RPMI7951 (cell line): ENCODE measurements around the gene SPNS2. TPM values are rescaled to one million over a fixed set of nuclear protein-coding genes. Genes with fewer than 3 reads are reported as not detected.

Source experiments
- DNase-seq: peaks from one replicate; pipeline ENCODE4 v3.0.0-alpha.2; 2012; ENCODE audit warnings: low read depth
- total RNA-seq: library from RNA; depleted of rRNA; stranded (reverse); fragments of >200 nt; shearing (Covaris generic); gene quantifications from 2 replicates; pipeline ENCODE4 v1.2.3, GENCODE V29; 2014

SPNS2 gene
- total RNA-seq, 1 experiment from 2014 or later: not detected

DNA sequence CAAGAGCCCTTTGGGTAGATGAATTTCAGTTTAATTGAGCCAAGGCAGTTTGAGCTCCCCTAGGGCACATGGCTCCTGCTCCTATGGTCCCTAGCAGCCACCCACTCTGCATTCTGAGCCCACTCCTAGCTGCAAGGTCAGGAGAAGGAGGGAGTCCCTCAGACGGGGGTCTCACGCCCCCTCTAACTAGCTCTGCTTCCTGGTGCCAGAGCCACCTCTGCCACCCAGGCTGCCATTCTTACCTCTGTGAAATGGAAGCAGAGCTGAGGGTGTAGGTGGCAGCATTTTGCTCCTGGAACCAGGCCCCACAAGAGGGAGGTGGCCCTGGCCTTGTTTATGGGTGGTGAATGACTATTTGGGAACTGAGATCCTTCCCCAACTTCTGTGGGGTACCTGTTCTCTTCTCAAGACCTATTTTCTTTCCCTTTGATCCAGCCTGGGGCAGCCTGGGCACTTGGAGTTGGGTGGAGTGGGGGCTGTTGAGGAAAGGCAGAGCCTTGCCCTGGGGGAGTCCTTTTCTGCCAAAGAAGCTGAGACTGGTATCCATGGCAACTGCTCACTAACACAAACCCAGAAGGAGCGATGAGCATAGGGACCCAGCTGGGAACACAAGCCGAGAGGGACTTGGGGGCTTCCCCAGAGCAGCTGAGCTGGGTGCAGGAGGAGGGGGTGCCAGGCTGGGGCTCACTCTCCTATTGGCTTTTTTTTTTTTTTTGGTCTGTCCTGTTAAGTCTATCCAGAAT is 4.8 kb downstream of the SPNS2 start:
- DNase-seq: no peak

DNA sequence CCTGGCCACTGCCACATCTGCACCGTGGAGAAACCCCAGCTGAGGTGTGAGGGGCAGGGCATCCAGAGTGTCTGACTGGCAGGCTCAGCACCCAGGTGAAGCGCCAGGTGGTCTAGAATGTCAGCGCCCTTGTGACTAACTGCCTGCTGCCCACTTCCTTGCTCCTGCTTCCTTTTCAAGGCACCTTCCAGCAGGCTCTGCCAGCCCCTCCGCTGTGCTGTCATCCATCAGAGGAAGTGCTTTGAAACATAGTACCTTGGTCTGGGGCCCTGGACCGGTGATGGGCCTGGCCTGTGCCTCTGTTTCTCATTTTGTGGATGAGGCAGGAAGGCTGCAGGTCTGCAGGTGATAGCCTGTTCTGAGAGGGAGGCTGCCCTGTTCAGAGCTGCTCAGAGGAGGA is 5.5 kb downstream of the SPNS2 start:
- no peak for DNase-seq

DNA sequence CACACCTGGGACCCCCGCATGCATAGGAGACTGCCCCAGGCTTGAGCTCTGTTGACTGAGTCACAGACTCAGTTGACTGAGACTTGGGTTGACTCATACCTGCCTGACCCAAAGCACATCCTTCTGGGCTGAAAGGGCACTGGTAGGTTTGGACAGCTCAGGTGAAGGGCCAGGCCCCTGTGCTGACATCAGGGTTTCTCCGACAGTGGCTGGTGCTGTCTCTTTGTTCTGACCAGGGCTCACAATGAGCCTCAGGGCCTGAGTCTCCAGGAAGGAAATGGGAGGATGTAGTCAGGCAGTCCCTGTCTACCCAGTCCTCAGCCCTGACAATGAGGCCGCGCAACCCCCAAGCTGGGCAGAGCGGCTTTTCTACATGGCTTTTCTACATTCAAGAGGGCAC is 6.5 kb downstream of the SPNS2 start:
- DNase-seq: no peak

DNA sequence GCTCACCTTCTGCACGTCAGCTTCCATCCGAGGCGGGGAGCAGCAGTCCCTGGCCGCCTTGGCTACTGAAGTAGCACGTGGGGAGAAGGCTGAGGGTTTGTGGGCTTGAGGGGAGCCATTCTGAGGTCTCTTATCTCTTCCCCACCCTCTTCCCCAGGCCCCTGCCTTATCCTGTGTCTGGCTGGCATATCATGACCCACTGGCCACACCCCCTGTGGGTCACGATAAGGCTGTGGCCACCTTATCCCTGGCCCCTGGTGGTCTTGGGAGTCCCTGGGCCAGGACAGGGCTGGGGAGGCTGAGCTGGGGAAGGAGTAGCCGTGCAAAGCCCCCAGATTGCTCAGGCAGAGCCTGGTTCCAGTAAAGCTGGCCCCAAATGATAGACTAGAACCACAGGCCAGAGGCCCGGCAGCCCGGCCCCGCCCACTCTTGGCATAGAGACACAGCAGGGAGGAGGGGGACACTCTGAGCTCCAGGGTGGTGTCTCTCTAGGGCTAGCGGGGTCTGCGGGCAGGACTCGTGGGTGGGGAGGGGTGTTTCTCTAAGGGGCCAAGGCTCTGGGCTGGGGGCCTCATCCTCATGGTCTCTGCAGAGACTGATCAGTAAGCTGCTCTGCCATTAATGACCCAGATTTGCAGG is 7.6 kb downstream of the SPNS2 start:
- DNase-seq: no peak

DNA sequence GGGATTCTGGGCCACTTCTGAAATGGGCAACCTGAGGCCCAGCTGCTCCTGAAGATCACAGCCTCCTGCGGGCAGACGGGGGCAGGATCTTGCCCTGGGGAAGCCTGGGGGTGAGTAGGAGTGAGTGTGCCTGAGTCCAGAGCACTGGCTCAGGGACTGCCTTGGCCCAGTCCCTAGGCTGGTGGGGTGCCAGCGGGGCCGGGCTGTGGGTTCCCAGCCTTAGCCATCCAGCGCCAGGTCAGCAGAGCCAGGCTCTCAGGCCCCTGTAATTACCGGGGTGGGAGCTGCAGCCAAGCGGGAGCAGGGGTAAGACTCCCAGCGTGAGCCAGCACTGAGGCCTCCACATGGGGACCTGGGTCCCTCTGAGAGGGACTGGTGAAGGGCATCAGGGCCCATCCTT is 8.2 kb downstream of the SPNS2 start:
- DNase-seq: no peak

DNA sequence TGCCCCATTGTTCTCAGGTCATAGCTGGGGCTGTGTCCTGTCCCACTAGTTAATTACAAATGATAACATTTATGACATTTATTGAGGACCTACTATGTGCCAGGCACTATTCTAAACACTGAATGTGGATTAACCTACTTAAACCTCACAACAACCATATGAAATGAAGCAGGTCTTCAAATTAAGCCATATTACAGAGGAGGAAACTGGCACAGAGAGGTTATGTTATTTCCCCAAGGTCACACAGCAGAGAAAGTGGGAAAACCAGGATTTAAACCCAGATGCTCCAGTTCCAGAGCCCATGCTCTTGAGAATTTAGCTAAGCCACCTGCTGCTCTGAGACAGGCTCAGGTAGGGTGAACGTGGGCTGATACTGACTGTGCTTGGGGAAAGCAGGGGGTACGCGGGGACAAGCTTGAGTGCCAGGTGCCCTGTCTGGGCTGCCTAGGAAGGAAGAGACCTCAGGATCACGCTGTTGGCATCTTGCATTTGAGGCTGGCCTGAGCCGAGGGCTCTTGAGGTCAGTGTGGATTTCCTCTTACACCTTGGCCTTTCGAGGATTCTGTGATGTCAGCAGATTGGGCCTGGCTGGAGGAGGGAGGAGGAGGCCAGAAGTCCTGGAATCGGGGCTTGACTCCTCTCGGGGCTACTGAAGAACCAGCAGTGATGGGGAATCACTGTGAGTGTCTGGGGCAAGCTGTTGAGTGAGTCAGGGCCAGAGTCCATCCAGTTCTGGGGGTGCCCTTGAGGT is 8.9 kb downstream of the SPNS2 start:
- DNase-seq: no peak

DNA sequence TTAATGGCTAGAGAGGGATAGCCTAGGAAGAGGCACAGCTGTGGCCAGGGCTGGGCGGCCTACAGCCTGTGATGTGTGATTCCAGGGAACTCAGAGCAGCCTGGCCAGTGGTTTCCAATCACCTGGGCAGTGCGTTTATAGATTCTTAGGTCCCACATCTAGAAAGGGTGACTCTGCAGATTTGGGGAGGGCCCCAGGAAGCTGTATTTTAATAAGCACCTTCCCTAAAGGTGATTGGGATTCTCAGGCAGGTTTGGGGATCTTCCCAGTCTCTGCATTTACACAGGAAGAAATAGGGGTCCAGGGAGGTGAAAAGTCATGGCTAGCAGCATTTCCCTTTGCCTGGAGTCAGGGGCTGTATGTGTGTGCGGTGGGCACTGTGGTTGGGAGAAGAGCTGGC is 9.5 kb downstream of the SPNS2 start:
- no peak for DNase-seq

DNA sequence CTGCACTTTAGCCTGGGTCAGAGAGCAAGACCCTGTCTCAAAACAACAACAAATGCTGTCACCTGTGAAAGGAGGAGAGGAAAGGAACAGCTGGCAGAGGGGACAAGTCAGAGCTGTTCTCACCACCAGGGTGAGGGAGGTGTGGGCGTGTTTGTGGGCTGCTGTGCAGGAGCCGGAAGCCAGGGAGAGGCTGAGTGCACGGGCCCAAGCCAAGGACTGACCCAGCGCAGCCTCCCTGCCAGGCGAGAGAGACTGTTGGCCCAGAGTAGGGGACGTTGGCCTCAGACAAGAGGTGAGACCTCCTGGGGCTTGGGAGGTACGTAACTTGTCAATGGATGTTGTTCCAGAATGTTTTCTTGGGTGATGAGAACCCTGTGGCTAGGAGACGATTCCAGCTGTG is 10.7 kb downstream of the SPNS2 start:
- peak; percentile 61 for DNase-seq

DNA sequence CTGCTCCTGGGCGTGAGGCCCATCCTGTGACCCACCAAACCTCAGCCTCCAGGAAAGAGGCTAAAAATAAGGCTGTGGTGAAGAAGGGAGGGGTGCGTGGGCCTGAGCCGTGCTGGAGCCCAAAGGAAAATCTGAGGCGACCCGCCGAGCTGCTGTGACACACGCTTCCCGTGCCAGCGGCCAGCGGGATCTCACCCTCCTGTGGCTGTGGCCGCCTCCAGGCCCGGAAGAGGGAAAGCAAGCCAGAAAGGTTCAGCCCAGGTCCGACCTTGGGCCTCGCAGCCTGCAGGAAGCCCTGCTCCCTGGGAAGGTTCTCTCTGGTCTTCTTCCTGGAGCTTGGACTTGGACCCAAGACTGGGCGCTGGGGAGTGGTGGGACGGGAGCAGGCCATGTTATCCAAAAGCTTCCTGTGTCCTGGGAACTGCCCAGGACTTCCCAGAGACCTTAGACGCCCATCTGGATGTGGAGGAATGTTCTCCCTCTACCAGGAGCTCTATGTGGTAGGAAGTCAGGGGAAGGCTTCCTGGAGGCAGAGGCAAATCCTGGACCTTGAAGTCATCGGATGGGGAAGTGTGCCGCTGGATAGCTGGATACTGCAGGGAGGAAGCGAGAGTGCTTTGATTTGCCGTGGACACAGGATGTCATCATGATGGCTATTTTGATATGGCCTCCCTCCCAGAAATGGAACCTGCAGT is 11.4 kb downstream of the SPNS2 start:
- DNase-seq: peak; percentile 79

DNA sequence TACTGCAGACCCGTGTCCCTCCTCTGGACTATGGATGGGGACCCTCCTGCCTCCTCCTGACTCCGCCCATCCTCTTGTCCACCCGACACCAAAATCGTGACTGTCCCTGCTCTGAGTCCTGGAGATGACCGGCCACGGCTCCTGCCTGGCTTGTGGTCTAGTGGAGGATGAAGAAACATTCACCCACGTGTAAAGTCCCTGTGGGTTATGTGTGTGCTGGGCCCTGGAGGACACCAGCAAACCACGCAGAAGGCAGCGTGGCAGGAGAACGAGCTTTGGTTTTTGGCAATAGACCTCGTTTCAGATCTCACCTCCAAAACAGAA is 11.9 kb downstream of the SPNS2 start:
- DNase-seq: no peak

DNA sequence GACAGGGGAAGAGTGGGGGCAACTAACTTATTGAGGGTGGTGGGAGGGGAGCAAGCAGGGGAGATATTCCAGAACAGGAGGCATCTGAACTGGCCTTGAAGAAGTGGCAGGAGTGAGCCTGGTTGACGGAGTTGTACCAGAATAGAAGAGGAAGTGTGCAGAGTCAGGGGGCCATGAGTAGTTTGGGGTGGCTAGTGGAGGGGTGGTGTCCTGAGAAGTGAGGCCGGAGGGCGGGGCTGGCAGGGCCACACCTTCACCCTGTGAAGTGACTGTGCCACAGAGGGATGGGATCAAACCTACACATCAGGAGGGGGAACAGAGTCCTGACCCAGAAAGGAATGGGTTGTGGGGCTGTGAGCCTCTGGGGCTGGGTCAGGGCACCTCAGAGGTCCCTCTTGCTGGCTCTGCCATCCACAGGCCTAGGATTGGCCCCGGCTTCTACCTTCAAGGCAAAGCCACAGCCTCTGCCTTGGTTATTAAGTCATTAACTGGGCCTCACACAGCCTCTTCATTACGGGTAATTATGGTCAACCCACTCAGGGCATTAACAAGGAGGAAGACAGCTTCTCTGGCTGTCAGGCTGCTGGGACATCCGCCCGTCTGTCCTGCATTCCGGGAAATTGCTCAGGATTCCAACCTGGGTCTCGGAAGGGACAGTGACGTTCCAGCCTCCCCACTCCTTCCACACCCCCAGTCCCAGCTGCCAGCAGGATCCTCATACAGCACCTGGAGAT is 12.7 kb downstream of the SPNS2 start:
- DNase-seq: no peak

DNA sequence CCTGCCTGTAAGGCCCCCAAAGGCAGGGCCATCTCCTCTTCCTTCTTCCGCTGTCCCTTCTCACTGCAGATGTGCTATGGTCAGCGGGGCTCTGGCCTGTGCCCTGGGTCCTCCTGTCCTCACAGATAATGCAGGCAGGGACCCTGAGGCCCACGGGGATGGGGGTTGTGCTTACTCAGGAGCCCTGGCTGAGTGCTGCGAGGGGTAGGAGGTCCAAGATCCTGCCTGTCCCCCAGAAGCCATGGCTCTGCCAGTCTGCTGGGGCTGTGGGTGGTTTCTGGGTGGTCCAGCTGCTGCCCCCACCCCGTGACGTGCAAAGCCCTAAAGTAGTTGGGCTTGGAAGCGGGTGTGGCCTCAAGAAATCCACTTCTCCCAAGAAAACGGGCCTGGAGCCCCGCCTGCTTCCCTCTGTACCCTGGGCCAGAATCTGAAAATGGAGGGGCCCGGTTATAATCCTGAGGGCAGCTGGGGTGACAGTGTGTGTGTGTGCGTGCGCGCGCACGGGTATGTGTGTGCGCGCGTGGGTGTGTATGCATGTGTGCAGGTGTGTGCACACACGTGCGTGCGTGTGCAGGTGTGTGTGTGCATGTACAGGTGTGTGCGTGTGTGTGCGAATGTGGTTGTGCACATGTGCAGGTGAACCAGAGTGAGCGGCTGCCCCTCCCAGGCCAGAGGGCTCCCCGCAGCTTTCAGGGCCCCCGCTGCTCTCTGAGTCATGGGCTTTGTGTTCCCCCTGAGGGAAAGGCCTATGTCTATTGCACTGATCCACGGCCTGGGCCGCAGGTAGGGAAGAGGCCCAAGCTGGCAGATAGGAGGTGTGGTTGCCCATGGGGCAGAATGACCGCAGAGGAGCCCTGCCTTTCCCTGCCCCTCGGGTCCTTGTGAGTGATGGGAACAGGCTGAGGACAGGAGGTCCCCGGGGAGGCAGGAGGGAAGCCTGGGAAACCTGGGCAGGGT is 13.8 kb downstream of the SPNS2 start:
- no peak for DNase-seq

DNA sequence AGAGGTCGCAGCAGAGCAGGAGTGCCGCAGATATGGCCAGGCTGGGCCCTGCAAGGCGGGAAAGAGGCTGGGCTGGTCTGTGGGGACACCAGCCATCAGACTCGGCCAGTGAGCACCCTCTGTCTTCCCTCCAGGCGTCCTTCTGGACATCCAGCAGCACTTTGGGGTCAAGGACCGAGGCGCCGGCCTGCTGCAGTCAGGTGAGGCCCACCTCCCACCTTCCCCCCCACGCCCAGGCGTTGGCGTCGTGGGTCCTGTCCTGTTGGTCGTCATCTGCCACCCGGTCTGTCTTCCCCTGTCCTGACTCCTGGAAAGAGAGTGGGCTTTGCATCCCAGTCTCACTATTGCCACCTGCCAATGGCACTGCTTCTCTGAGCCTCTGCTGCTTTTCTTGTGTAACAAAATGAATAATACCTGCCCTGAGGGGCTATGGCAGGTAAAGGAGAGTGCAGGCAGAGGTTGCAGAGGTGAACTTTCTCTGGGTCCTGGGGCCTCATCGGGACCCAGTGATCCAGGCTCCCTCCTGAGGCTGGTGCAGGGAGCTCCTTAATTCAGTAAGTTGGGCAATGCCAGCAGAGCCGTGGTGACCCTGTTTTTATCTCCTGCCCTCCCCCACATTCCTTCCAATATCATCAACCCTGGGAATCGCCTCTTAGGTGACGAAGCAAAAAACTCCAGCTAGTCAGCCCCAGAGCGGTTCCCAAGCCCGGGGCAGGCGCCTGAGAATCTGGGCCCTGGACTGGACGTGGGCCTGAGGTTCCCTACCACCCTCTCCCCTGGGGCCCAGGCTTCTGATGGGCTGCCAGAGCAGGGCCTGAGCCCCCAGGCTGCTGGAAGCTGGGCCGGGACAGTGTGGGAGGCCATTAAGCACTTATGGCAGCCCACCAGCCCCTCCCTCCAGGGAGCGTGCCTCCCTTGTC is 14.7 kb downstream of the SPNS2 start:
- no peak for DNase-seq

DNA sequence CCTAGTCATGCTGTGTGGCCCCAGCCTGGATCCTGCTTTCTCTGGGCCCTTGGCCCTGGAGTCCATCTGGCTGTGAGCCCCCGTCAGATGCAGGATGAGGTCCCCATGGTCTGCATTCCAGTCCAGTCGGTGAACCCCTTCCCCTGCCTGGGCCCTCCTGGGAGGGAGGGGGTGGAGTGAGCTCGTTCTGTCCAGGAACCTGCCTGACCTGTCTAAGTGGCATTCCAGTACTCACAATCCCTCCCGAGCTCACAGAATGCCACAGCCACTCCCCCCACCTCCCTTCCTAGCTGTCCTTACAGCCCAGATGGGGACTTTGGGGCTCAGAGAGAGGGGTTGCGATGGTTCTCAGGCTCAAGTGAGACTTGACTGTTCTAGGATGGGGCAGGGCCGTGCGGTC is 15.5 kb downstream of the SPNS2 start:
- DNase-seq: no peak

DNA sequence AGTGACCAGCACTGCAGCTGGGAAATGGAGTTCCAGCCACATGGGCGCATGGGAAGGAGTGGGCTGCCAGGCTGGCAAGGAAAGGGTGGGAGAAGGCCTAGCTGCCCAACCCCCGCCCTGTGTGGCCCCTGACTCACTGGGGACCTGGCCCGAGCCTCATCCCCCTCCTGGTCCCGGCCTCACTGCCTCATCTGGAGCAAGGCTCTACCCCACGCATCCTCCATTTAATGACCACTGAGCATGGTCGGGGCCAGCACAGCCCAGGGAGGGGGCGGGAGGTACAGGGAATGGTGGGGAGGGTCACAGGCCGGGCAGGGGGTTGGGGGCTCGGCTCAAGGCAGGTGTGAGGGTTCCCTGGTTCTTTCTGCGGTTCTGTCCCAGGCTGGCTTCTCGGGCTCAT is 16.1 kb downstream of the SPNS2 start:
- no peak for DNase-seq

DNA sequence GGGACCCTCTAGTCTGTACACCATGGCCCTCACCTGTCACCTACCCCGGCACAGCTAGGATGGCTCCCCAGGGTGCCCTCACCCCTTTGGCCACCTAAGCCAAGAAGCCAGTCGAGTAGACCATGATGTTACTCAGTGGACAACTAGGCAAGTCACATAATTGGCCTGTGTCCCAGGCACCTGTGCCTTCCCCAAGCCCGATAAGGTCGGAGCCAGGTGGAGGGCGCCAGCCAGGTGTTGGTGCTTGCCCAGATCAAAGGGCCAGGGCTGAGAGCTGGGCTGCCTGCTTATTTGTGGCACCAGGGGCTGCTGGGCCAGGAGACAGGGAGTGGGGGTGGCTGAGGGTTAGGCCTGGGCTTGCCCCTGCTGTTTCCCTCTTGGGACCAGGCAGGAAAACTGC is 16.8 kb downstream of the SPNS2 start:
- no peak for DNase-seq

DNA sequence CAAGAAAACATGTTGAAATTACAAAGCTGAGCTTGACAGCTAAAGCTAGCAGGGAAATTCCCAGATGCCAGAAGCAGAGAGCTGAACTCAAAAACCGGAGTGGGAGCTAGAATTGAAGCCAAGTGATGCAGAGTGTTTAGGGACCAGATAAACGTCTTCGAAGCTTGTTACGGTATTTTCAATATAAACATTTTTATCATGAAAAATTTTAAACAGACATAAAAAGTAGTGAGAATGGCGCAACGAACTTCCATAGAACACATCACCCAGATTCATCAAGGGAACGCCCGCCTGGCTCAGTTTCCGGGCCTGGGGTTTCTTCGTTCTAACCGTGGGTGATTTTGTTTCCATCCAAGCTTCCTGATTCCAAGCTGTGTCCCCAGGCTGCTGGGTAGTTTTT is 18.1 kb downstream of the SPNS2 start:
- DNase-seq: no peak

DNA sequence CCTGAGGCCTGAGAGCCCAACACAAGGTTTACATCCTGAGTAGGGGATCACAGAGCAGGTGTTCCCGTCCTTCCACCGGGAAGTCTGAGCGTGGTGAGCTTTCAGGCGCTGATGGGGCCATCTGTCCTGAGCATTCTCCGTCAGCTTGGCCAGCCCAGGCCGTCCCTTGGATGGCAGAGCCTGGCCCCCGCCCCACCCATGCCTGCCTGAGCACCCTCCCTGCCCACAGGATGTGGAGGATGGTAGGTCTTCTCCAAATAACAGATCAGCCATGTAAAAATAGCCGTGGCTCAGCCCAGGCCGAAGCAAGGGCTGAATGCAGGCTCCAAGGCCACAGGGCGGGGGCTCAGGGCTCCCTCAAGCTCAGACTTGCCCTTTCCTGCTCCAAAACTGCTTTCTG is 20.2 kb downstream of the SPNS2 start:
- no peak for DNase-seq

DNA sequence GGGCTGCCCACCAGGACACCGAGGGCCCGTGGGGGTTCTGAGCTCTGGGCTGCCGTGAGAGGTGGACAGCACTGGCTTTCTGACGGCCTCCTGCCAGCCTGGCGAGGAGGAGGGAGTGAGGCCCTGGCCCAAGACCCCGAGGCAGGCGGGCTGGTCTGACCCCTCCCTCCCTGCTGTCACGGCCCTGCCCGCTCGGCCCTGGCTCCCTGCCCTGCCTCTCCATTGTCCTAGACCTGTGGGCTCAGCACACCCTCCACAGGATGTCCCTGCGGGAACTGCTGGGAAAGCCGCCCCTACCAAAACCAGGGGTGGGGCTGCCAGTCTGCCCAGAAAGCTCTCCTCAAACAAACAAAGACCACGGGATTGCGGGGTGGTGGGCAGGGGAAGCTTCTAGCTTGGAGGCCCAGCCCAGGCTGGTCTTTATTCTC is 20.7 kb downstream of the SPNS2 start:
- no peak for DNase-seq
